Transverse colon (tissue), 4 donors: ENCODE results near the gene MT1E.

ENCODE experiments used
- EP300 ChIP-seq: sonication (generic); formaldehyde crosslinking; IDR thresholded peaks from one replicate; pipeline ENCODE4 v1.6.1; 2017; ENCODE audit warnings: antibody characterized with exemption, low read depth
- POLR2A ChIP-seq: fragments of 450-650 bp; IDR thresholded peaks from one replicate; pipeline ENCODE4 v1.6.1; 2016; ENCODE audit warnings: antibody characterized with exemption, mild to moderate bottlenecking, moderate library complexity
- POLR2AphosphoS5 ChIP-seq, 3 donors: sonication (generic); formaldehyde crosslinking; IDR thresholded peaks; one replicate each; pipeline ENCODE4 v1.6.1; 2016; ENCODE audit warnings: antibody characterized with exemption in 3 of 3
- TF ChIP-seq, protein P1 (sequence below), 5 experiments: fragments of 200-600 bp in 3 of 5; fragments of 450-650 bp in 2 of 5; sonication (generic) in 3 of 5; IDR thresholded peaks; 1 replicate in 2 of 5; 2 replicates in 3 of 5; pipeline ENCODE4 v1.5.1; 2016 to 2017; ENCODE audit warnings: antibody characterized with exemption in 5 of 5, inconsistent platforms in 3 of 5, mild to moderate bottlenecking in 2 of 5, moderate library complexity in 1 of 5

DNA sequence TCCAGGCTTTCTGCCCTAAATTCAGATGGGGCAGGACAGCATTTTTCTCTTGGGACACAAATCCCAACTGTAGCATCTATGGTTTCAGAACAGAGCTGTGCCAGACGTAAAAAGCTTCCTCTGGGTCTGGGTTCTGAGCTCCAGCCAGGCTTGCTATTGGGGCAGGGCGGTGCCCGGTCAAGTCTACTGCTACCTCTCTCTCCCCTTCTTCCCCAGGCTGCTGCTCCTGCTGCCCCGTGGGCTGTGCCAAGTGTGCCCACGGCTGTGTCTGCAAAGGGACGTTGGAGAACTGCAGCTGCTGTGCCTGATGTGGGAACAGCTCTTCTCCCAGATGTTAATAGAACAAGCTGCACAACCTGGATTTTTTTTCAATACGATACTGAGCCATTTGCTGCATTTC lies 8.0 kb downstream of the MT1E start:
- no peak for TF ChIP-seq POLR2A
- TF ChIP-seq, protein P1, sequence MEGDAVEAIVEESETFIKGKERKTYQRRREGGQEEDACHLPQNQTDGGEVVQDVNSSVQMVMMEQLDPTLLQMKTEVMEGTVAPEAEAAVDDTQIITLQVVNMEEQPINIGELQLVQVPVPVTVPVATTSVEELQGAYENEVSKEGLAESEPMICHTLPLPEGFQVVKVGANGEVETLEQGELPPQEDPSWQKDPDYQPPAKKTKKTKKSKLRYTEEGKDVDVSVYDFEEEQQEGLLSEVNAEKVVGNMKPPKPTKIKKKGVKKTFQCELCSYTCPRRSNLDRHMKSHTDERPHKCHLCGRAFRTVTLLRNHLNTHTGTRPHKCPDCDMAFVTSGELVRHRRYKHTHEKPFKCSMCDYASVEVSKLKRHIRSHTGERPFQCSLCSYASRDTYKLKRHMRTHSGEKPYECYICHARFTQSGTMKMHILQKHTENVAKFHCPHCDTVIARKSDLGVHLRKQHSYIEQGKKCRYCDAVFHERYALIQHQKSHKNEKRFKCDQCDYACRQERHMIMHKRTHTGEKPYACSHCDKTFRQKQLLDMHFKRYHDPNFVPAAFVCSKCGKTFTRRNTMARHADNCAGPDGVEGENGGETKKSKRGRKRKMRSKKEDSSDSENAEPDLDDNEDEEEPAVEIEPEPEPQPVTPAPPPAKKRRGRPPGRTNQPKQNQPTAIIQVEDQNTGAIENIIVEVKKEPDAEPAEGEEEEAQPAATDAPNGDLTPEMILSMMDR (IDR thresholded peaks at IDR 0.05): no peak
- no peak for TF ChIP-seq EP300
- TF ChIP-seq POLR2AphosphoS5 (IDR thresholded peaks at IDR 0.05): no peak
